Brain microvascular endothelial cell (primary cell): ENCODE measurements around the gene OSBP2.

Source experiments
- DNase-seq: peaks from one replicate; pipeline ENCODE4 v3.0.0-alpha.2; 2020
- H3K27ac ChIP-seq: fragments of 250-450 bp; sonication (Bioruptor Pico); 2 replicates; pipeline ENCODE4 v1.5.1; 2020; ENCODE audit warnings: mild to moderate bottlenecking, moderate library complexity
- H3K27me3 ChIP-seq: fragments of 250-450 bp; sonication (Bioruptor Pico); replicated peaks from 2 replicates; pipeline ENCODE4 v1.5.1; 2020; ENCODE audit warnings: mild to moderate bottlenecking
- H3K36me3 ChIP-seq: fragments of 250-450 bp; sonication (Bioruptor Pico); replicated peaks from 2 replicates; pipeline ENCODE4 v1.5.1; 2020; ENCODE audit warnings: mild to moderate bottlenecking
- H3K4me3 ChIP-seq: 2 replicates; pipeline ENCODE4 v1.5.1; 2011; ENCODE audit warnings: low read depth, mild to moderate bottlenecking, control low read depth, low read length, moderate library complexity
- in situ Hi-C: cut with HindIII; loops from 2 replicates; pipeline ENCODE4 v1.10.0; 2017; ENCODE audit warnings: low sequenced_read_pairs, low pct_ligation_motif_present
- TF ChIP-seq, protein P1 (sequence below): IDR thresholded peaks from 2 replicates; pipeline ENCODE4 v1.5.1; 2011; ENCODE audit warnings: low read depth, mild to moderate bottlenecking, moderate library complexity, low read length, control low read depth, inconsistent platforms; ENCODE audit errors: missing control alignments

OSBP2 gene

DNA sequence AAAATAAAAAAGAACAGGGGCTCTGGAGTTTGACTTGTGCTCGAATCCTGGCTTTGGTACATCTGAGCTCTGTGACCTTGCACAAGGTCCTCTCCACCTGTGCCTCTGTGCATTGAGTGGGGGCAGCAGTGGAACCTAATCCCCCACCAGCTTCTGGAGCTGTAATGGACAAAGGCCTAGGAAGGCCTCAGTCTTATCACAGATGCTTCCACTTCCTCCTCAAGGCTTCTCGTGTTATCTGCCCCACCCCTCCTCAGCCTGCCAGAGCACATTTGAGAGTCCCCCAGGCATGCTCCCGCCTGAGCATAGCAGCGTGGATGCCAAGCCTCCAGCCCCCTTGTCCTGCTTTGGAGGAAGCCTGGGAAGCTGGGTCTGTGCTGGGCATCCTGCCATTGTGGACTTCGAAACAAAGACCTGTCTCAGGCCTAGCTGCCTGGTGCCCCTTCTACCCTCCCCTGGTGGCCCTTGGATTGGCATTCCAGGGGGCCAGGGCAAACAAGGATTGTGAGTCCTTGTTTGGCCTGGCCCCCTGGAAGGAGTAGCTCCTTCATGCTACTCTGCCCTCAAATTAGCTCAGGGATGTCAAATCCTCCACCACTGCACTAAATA lies 44.1 kb upstream of the OSBP2 start:
- no peaks in the 10 kb centered on the region for H3K27me3 ChIP-seq
- in situ Hi-C loops: no loop called here
- TF ChIP-seq, protein P1, sequence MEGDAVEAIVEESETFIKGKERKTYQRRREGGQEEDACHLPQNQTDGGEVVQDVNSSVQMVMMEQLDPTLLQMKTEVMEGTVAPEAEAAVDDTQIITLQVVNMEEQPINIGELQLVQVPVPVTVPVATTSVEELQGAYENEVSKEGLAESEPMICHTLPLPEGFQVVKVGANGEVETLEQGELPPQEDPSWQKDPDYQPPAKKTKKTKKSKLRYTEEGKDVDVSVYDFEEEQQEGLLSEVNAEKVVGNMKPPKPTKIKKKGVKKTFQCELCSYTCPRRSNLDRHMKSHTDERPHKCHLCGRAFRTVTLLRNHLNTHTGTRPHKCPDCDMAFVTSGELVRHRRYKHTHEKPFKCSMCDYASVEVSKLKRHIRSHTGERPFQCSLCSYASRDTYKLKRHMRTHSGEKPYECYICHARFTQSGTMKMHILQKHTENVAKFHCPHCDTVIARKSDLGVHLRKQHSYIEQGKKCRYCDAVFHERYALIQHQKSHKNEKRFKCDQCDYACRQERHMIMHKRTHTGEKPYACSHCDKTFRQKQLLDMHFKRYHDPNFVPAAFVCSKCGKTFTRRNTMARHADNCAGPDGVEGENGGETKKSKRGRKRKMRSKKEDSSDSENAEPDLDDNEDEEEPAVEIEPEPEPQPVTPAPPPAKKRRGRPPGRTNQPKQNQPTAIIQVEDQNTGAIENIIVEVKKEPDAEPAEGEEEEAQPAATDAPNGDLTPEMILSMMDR: no peak
- no peaks in the 10 kb centered on the region for H3K36me3 ChIP-seq
- H3K27ac ChIP-seq: no peak overlapping the region
- H3K4me3 ChIP-seq: no peak overlapping the region
- no peak for DNase-seq

DNA sequence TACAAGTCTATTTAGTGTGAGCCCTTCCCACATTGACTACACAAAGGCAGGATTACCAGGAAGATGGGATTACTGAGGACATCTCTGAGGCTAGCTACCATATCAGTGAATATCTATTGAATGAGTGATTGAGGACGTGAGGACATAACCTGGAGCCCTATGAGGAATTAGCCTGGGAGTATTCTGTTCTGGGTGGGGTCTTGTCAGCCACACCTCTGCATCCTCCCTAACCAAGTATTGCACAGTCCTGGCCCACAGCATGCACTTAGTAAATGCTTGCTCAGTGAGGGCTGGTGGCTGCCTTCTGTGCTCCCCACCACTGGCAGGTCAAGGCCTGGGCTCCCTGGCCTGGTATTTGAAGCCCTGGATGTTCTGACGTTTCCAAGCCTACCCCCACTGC lies 41.8 kb upstream of the OSBP2 start:
- Histone ChIP-seq H3K4me3 (no peak overlapping the region), H3K27ac (no peak overlapping the region), H3K36me3 (no peaks in the 10 kb centered on the region), H3K27me3 (no peaks in the 10 kb centered on the region)
- in situ Hi-C loops: no loop called here
- DNase-seq: no peak
- TF ChIP-seq, protein P1: no peak

DNA sequence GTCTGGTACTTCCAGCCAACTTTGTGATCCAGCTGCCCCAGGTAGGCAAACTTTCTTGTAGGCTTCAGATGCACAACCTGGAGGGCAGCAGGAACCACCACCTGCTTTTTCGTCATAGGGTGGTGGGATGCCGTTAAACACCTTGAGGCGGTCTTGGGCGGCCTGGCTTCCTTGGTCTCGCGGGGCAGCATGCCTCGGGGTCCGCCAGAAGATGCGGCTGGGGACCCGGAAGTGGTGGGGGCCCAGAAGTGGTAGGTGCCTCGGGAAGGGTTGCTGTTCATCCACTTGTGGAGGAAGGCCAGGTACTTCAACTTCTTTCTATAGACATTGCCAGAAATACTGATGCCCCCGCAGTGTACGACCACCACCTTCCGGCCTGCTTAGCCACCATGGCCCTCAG lies 40.3 kb upstream of the OSBP2 start:
- H3K4me3 ChIP-seq: no peak overlapping the region
- in situ Hi-C loops: no loop called here
- H3K36me3 ChIP-seq: no peaks in the 10 kb centered on the region
- no peaks in the 10 kb centered on the region for H3K27me3 ChIP-seq
- H3K27ac ChIP-seq: no peak overlapping the region
- TF ChIP-seq, protein P1: no peak
- DNase-seq: no peak

DNA sequence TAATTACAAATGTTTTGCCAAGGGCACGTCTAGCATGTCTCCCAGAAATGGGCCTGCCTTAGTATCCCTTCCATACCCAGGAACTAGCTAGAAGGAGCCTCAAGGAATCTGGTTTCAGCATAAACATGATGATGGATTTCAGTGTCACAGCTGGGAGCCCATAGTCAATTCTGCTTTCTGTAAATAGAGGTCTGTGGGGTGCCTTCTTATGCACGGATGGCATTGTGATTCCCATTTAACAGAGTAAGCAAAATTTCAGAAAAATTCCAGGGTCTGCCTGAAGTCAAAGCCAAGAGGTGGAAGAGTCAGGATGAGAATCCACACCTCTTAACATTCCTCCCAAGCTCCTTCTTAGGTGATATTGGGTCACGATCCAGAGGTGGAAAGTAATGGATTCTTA lies 39.1 kb upstream of the OSBP2 start:
- in situ Hi-C loops: no loop called here
- no peak overlapping the region for H3K4me3 ChIP-seq
- H3K27me3 ChIP-seq: no peaks in the 10 kb centered on the region
- no peak overlapping the region for H3K27ac ChIP-seq
- TF ChIP-seq, protein P1: no peak
- no peaks in the 10 kb centered on the region for H3K36me3 ChIP-seq
- no peak for DNase-seq

DNA sequence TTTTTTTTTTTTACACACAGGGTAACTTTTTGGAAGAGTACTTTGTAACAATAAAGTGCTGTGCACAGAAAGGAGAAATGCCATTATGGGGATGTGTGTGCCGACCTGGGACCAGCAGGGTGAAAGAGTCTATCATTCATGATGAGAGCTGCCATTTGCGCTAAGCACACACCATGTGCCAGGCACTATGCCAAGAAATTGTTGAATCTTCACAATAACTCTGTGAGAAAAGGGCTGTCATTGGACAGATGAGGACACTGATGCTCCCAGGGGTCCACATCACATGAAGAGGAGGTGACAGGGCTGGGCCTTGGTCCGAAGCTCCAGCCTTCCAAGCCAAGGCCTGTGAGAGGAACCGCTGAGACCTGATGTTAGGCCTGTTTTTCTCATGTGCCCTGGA lies 32.6 kb upstream of the OSBP2 start:
- in situ Hi-C loops: no loop called here
- no peak overlapping the region for H3K4me3 ChIP-seq
- DNase-seq: no peak
- no peak overlapping the region for H3K27ac ChIP-seq
- TF ChIP-seq, protein P1: no peak
- no peaks in the 10 kb centered on the region for H3K27me3 ChIP-seq
- peaks cover 7% of the 10 kb centered on the region for H3K36me3 ChIP-seq

DNA sequence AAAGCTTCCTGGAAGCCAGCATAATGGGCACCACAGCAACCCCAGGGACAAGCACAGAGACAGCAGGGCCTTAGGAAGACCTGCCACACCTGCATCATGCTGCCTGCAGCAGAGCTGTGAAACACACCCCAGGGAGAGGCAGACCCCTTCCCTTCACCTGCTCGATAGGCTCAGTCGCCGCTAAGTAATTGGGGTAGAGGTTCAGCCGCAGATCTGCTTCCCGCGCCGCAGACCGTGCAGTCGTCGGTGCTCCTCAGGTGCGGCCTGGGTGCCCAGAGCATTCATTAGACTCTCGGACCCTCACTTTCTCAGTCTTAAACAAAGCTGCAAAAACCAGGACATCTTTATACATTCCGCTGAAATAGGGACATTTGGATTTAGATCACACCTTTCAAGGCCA lies 29.9 kb upstream of the OSBP2 start:
- no peaks in the 10 kb centered on the region for H3K27me3 ChIP-seq
- DNase-seq: no peak
- in situ Hi-C loops: no loop called here
- H3K36me3 ChIP-seq: peaks cover 7% of the 10 kb centered on the region
- no peak overlapping the region for H3K27ac ChIP-seq
- TF ChIP-seq, protein P1: no peak
- H3K4me3 ChIP-seq: no peak overlapping the region
